ENCODE data around the gene MOB3A.
A peak's percentile ranks its signal among the peaks of the same experiment; 100 is the strongest.
"Not testable (repeated sequence)": the region's sequence is repeated elsewhere in the genome, so short reads cannot be mapped to it uniquely, and the experiment has no call there.

The MOB3A gene

DNA sequence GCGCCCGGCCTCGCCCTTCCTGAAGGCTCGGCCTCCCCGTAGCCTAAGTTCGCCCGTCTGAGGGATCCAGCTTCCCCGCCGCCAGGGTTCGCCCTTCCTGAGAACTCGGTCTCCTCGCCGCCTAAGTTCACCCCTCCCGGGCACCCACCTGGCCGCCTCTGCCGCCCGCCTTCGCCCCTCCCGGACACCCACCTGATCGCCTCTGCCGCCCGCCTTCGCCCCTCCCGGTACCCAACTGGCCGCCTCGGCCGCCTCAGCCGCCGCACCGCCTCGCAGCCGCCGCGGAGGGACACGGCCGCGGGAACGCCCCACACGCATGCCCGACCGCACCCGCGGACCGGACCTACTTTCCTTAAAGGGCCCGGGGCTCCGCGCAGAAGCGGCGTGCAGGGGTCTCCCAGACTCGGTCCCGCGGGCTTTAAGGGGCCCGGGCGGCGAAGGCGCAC, at the start of gene MOB3A:
MOB3A (minus strand) TSS at position 293 of the 446 bp plus-strand sequence. CDS start 17,766 bp downstream, outside the sequence.
- peak; percentile 73 for DNase-seq

DNA sequence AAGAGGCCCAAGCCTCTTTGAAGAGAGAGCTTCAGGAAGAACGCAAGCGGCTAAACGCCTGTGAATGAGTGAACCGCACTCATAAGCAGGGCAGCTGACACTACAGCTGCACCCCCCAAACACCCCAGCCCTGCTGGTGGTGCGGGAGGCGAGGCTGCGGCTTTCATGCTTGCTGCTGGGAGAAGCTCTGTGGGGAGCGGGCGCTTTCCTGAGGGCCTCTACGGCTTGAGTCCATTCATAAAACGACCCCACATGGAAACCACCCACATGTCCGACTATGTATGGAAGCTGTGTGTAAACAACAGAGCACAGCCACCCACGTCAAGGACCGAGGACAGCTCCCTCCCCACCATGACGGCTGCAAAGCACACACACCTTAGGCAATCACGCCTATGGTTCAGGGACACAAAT, 49.7 kb upstream of the MOB3A start:
- DNase-seq = no peak

GRCh38 chr19:2144190-2144589, 48.1 kb upstream of the MOB3A start:
- DNase-seq = no peak

DNA sequence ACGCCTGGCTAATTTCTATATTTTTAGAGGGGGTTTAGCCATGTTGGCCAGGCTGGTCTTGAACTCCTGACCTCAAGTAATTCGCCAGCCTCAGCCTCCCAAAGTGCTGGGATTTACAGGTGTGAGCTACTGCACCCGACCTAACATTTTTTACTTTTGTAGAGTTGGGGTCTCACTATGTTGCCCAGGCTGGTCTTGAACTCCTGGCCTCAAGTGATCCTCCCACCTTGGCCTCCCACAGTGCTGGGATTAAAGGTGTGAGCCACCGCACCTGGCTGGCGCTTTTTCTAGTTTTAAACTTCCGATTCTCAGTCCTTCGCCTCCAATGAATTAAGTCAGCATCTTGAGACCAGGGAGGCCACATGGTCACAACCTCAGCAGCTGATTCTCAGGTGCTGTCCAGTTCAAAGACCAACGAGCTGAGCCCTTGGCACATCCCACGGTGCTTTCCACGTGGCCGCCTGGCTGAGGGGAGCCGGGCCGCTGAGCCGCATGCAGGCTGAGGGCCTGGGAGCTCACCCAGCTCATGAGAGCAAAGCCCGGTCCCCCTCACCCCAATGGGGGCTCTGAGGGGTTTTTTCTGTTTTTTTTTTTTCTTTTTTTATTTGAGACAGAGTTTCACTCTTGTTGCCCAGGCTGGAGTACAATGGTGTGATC, 46.2 kb upstream of the MOB3A start:
- no peak for DNase-seq

- no peak for DNase-seq
Observed at GRCh38 chr19:2140138-2140569, 44.0 kb upstream of the MOB3A start.

GRCh38 chr19:2139385-2140137, 43.4 kb upstream of the MOB3A start:
- no peak for DNase-seq

DNA sequence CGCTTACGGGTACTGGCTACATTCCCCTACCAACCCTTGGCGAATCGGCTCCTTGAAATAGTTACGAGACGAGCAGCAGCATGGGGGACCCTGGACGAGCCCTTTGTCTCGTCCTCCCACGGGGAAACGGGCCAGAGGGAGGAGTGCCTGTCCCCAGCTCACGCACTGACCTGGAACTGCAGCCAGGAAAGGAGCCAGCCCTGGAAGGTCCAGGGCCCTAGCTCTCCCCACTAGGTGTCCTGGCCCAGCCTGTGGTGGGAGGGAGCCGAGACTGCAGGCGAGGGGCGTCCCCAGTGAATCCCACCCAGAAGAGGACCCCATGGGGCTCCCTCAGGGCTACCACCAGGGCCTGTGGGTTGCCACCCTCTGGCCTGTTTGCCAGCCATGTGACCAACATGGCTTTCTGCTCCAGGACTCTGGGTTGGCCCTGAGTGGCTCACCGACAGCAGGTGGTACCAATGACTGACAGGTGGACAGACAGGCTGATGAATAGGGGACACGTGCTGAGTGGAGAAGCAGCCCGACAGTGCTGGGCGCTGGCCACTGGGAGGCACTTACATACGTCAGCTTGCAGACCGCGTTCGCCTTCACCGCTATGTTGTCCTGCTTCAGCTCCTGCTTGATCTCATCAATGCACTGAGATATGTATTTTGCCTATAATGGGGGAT, 42.1 kb upstream of the MOB3A start:
- DNase-seq = no peak

DNA sequence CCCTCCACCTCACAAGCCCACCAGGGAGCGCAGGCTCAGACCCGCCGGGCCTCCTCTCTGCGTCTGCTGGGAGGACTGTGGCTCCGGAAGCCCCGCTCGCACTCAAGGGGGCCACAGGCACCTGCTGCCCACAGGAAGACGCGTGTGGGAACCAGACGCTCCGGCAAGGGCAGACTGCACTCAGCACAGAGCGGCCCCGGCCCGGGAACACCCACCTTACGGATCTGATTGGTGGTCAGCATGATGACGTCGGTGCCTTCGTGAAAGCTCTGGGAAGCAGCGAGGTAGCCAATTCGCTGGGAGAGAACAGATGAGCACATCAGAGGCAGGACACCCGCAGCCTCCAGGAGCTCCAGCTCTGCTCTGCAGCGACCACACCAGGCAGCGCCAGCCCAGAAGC, 40.7 kb upstream of the MOB3A start:
- no peak for DNase-seq

- DNase-seq = no peak
Observed at GRCh38 chr19:2135474-2136402, 39.6 kb upstream of the MOB3A start.

DNA sequence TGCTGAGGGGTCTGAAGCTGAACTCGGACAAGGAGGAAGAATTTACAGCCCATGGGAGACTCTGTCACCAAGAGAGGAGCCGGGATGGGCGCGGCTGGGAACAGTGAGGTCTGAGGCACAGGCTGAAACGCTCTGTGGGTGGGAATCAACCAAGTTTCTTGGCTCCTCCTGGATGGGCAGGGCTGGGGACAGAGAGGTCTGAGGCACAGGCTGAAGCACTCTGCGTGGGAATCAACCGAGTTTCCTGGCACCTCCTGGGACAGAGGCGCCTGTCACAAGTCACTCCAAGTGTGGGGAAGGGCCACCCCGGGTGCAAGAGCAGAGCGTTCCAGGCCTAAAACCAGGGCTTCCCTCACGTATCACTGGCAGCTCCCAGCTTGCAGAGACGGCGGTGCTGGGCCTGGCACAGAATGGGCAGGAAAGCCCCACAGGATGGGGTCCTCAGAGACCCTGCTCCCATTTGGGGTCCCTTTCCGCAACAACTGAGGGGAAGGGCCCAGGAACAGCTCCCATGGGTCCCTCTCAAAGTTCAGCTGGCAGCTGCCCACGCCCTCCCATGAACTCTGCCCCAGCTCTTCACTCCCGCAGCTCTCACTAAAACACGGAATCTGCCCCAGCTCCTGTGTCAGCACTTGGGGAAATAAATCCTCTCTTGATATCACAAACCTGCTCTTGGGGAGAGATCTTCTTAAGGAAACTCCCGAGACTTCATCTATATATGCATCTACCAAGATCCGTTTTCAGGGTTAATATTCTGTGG, 36.8 kb upstream of the MOB3A start:
- no peak for DNase-seq

DNA sequence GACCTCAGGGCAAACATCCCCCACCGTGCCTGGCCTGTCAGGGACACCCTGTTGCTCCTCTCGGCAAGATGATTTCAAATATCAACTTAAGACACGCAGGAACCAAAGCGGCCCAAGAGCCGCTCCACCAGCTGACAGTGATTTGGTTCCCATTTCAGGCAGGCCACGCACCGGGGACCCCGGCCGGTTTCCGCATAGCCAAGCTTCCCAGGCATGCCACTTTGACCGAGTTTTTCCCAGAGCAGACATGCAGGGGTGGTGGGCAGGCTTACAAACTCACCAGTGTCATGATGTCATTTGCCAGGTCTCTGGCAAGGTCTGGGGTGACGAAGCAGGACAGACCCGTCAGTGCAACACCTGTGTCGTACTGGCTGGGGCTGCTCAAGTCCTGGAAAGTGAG, 36.1 kb upstream of the MOB3A start:
- DNase-seq = no peak

GRCh38 chr19:2131012-2131975, 35.2 kb upstream of the MOB3A start:
- DNase-seq = not testable (repeated sequence)

DNA sequence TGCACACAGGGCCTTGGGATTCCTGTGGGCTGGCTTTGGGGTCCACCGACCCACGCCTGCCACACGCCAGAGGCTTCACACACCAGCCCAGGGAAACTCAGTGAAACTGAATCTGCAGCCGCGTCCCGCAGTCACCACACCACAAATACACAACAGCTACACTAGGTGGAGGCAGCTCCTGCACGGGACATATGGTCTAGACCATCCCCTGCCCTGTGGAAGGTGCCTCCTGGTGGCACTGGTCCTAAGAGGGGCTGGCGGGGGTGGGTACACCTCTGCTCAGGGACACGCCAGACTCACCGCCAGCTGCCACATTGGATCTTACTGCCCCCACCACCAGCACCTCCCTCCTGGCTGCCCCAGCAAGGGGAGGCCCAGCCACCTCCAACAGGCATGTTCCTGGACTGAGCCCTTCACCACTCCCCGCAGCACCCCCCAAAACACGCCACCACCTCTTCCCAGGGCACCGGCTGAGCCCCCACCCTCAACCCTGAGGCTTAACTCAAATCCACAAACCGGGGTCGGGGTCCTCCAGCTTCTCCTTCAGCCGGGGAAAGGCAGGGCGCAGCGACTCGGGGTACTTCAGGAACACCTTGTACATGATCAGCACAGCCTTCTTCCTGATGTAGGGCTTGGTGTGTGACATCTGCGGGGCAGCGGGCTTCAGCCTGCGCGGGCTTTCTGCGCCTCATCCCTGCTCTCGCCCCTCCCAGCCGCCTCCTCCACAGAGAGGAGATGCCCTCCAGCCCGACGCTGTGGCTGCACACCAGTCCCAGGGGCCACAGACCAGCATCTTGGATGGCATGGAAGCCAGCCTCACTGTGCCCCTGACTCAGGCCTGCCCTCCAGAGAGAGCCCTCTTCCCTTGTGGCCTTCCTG, 34.0 kb upstream of the MOB3A start:
- DNase-seq = no peak

- DNase-seq = no peak
Observed at GRCh38 chr19:2129486-2129885, 33.4 kb upstream of the MOB3A start.

- DNase-seq = no peak
Observed at GRCh38 chr19:2129022-2129421, 32.9 kb upstream of the MOB3A start.

DNA sequence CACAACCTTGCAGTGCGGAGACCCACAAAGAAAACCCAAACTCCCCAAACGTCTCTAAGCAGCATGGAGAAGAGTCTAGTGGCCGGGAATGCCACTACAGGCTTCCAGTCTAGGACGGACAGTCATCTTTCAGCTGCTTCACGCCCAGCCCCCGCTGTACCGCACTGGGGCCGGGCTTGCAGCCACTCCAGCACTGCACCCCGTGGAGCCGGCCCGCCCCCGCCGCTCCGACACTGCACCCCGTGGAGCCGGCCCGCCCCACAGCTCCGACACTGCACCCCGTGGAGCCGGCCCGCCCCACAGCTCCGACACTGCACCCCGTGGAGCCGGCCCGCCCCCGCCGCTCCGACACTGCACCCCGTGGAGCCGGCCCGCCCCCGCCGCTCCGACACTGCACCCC, 32.1 kb upstream of the MOB3A start:
- DNase-seq = not testable (repeated sequence)

- no peak for DNase-seq
Observed at GRCh38 chr19:2127758-2128157, 31.6 kb upstream of the MOB3A start.

DNA sequence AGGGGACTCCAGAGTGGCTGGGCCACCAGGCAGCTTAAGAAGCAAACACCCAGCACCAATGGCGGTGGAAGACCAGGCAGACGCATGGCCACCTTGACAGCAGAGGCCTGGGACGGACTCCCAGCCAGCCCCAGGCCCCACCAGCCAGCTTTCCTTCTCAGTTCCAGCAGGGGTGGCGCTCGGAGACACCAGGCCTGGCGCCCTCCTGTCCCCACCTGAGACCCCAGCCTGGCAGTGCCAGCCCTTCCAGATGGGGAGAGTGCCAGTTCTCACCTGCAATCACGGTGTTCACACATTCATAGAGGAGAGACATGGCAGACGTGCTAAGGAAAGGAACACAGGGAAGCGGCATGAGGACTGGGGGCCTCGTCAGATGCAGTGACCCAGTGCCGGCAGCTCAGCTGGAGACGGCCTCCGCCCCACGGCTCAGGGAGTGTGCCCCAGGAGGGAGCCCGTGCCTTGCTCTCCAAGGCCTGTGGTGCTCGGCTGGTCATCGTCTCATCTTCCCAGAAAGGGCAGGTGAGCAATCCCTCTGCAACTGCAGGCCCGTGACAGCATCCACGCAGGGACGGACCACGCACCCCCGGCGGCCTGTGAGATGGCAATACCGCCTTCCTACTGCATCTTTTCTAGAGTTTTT, 30.9 kb upstream of the MOB3A start:
- no peak for DNase-seq

All from kidney glomerular epithelial cell (primary cell).